NCI-H1092 (cell line): Measurements from ENCODE around the gene FYN.
"Not testable (repeated sequence)": the region's sequence is repeated elsewhere in the genome, so short reads cannot be mapped to it uniquely, and the experiment has no call there.

Experiments
- DNase-seq: peaks from one replicate; lab custom pipeline; 2025; lab: John Stamatoyannopoulos, UW

Gene FYN

GRCh38 chr6:111789598-111789997 is 83.7 kb downstream of the FYN start:
- DNase-seq = no peak

GRCh38 chr6:111788379-111789276 is 84.6 kb downstream of the FYN start:
- DNase-seq = no peak

- DNase-seq = not testable (repeated sequence)
Observed at GRCh38 chr6:111786151-111786550, 87.1 kb downstream of the FYN start.

GRCh38 chr6:111784433-111784832 is 88.8 kb downstream of the FYN start:
- DNase-seq = no peak

- no peak for DNase-seq
Observed at GRCh38 chr6:111782887-111783466, 90.3 kb downstream of the FYN start.

- DNase-seq = no peak
Observed at GRCh38 chr6:111782192-111782809, 91.0 kb downstream of the FYN start.

- DNase-seq = no peak
Observed at GRCh38 chr6:111781041-111781708, 92.1 kb downstream of the FYN start.

- DNase-seq = no peak
Observed at GRCh38 chr6:111780393-111780792, 92.9 kb downstream of the FYN start.

- DNase-seq = no peak
Observed at GRCh38 chr6:111779660-111780059, 93.6 kb downstream of the FYN start.

GRCh38 chr6:111779031-111779430 is 94.2 kb downstream of the FYN start:
- no peak for DNase-seq

- DNase-seq = no peak
Observed at GRCh38 chr6:111777357-111777756, 95.9 kb downstream of the FYN start.

- no peak for DNase-seq
Observed at GRCh38 chr6:111776236-111777221, 96.7 kb downstream of the FYN start.

GRCh38 chr6:111775145-111775922 is 97.9 kb downstream of the FYN start:
- no peak for DNase-seq

- no peak for DNase-seq
Observed at GRCh38 chr6:111774346-111774703, 98.9 kb downstream of the FYN start.

- DNase-seq = no peak
Observed at GRCh38 chr6:111773501-111774345, 99.5 kb downstream of the FYN start.

- no peak for DNase-seq
Observed at GRCh38 chr6:111772381-111772780, 100.9 kb downstream of the FYN start.

- no peak for DNase-seq
Observed at GRCh38 chr6:111771629-111772028, 101.6 kb downstream of the FYN start.

GRCh38 chr6:111771094-111771432 is 102.2 kb downstream of the FYN start:
- DNase-seq = no peak

GRCh38 chr6:111770263-111771093 is 102.8 kb downstream of the FYN start:
- DNase-seq = no peak
